ENCODE results near the gene LEFTY1. TPM values are rescaled to one million over a fixed set of nuclear protein-coding genes. Genes with fewer than 3 reads are reported as not detected.

LEFTY1 gene
- total and polyA plus RNA-seq, 2 donors (not counting 1 experiment from before 2014, with no cell fraction given), result 0.07 TPM; not detected in 1

- CTCF ChIA-PET, result interaction anchor here (0.5 kb wide), 1 partner anchor 26 kb away, joined by 4 read pairs; no protein-coding TSS in a partner anchor
Observed at GRCh38 chr1:225885336-225885735, 3.6 kb downstream of the LEFTY1 start.

GRCh38 chr1:225883616-225884265 lies 5.2 kb downstream of the LEFTY1 start:
- no peaks in the 10 kb centered on the region for H3K9me3 ChIP-seq (ENCODE audit: control extremely low read depth in 1 of 3, control insufficient read depth in 2 of 3, insufficient read depth in 1 of 3, low read length in 2 of 3)
- WGBS (ENCODE audit: insufficient coverage), result 91% methylated on average over 4 of the region's 11 CpGs
- Mint-ChIP-seq H3K4me3 (peak overlapping the region; percentile 67), H3K4me1 (peaks cover 36% of the 10 kb centered on the region), H3K27ac (peak overlapping the region; percentile 33), H3K9me3 (ENCODE audit: insufficient read depth) (no peaks in the 10 kb centered on the region), H3K27me3 (peaks cover 3% of the 10 kb centered on the region)
- H3K4me3 ChIP-seq (ENCODE audit: control extremely low read depth in 1 of 5, extremely low read depth in 1 of 5, insufficient read depth in 1 of 5, low read depth in 2 of 5, low read length in 4 of 5), result no peak overlapping the region
- DNase-seq, result no peak
- H3K79me2 ChIP-seq (ENCODE audit: control insufficient read depth, insufficient read depth, low read length), result peaks cover 48% of the 10 kb centered on the region
- H3K4me2 ChIP-seq (replicated peaks; ENCODE audit: low read depth, low read length, poor library complexity, severe bottlenecking), result peak overlapping the region; percentile 19
- peaks cover 26 to 36% of the 10 kb centered on the region in 2 donors for H3K4me1 ChIP-seq (ENCODE audit: control insufficient read depth in 2 of 2, insufficient read depth in 2 of 2, low read length in 2 of 2)
- intact Hi-C loops (cut with micrococcal nuclease), result loop anchor here (2.0 to 5.0 kb wide), 2 partner anchors 35 to 39 kb away; partner anchors contain the start of gene PYCR2
- TF ChIP-seq EZH2 (IDR thresholded peaks at IDR 0.05; ENCODE audit: borderline replicate concordance, insufficient read depth, low read depth, low read length, poor library complexity, severe bottlenecking), result no peak
- TF ChIP-seq, protein P1, sequence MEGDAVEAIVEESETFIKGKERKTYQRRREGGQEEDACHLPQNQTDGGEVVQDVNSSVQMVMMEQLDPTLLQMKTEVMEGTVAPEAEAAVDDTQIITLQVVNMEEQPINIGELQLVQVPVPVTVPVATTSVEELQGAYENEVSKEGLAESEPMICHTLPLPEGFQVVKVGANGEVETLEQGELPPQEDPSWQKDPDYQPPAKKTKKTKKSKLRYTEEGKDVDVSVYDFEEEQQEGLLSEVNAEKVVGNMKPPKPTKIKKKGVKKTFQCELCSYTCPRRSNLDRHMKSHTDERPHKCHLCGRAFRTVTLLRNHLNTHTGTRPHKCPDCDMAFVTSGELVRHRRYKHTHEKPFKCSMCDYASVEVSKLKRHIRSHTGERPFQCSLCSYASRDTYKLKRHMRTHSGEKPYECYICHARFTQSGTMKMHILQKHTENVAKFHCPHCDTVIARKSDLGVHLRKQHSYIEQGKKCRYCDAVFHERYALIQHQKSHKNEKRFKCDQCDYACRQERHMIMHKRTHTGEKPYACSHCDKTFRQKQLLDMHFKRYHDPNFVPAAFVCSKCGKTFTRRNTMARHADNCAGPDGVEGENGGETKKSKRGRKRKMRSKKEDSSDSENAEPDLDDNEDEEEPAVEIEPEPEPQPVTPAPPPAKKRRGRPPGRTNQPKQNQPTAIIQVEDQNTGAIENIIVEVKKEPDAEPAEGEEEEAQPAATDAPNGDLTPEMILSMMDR (IDR thresholded peaks at IDR 0.05), result no peak
- ChIA-PET POLR2A (interaction anchor here (0.7 to 3.3 kb wide), 7 partner anchors 12 to 106 kb away, joined by 4 to 38 read pairs (median 8); partner anchors contain the start of genes PYCR2 and SRP9), CTCF (interaction anchor here (0.6 to 5.7 kb wide), 11 partner anchors 10 to 331 kb away, joined by 3 to 59 read pairs (median 7); partner anchors contain the start of genes PYCR2 and SRP9)
- peaks cover 19% of the 10 kb centered on the region for H4K20me1 ChIP-seq (ENCODE audit: control insufficient read depth, insufficient read depth, low read length, poor library complexity, severe bottlenecking)
- H3K36me3 ChIP-seq (replicated peaks in 1 of 2; ENCODE audit: control extremely low read depth in 1 of 2, control insufficient read depth in 1 of 2, extremely low read depth in 1 of 2, insufficient read depth in 2 of 2, low read length in 1 of 2), result peaks cover 0 to under 1% of the 10 kb centered on the region in 2 experiments
- no peak overlapping the region for H3K27ac ChIP-seq (ENCODE audit: low read length in 2 of 2)
- H3K9ac ChIP-seq (ENCODE audit: low read length), result peak overlapping the region; percentile 88
- no peak for ATAC-seq (ENCODE audit: low read depth)
- no peaks in the 10 kb centered on the region for H3K27me3 ChIP-seq (replicated peaks in 1 of 4; ENCODE audit: control extremely low read depth in 1 of 4, control insufficient read depth in 3 of 4, insufficient read depth in 4 of 4, low read length in 3 of 4)
- H2AFZ ChIP-seq (ENCODE audit: insufficient read depth, low read depth, low read length, poor library complexity, severe bottlenecking), result peak overlapping the region; percentile 89

More at GRCh38 chr1:225885336-225885735, 3.6 kb downstream of the LEFTY1 start:
- no peaks in the 10 kb centered on the region for H3K36me3 ChIP-seq (replicated peaks in 1 of 2; ENCODE audit: control extremely low read depth in 1 of 2, control insufficient read depth in 1 of 2, extremely low read depth in 1 of 2, insufficient read depth in 2 of 2, low read length in 1 of 2)
- no peak overlapping the region for H3K4me3 ChIP-seq (ENCODE audit: control extremely low read depth in 1 of 5, extremely low read depth in 1 of 5, insufficient read depth in 1 of 5, low read depth in 2 of 5, low read length in 4 of 5)
- intact Hi-C loops (cut with micrococcal nuclease), result no loop called here
- DNase-seq (no peak), ATAC-seq (ENCODE audit: low read depth) (no peak)
- no peak overlapping the region for H2AFZ ChIP-seq (ENCODE audit: insufficient read depth, low read depth, low read length, poor library complexity, severe bottlenecking)
- Mint-ChIP-seq H3K9me3 (ENCODE audit: insufficient read depth) (no peaks in the 10 kb centered on the region), H3K4me1 (peaks cover 20% of the 10 kb centered on the region), H3K27me3 (peaks cover 3% of the 10 kb centered on the region), H3K4me3 (no peak overlapping the region), H3K27ac (no peak overlapping the region)
- WGBS (ENCODE audit: insufficient coverage), result 89% methylated on average over 6 of the region's 6 CpGs
- peaks cover 10 to 20% of the 10 kb centered on the region in 2 donors for H3K4me1 ChIP-seq (ENCODE audit: control insufficient read depth in 2 of 2, insufficient read depth in 2 of 2, low read length in 2 of 2)
- H3K27ac ChIP-seq (ENCODE audit: low read length in 2 of 2), result no peak overlapping the region
- TF ChIP-seq, protein P1 (IDR thresholded peaks at IDR 0.05), result no peak
- TF ChIP-seq EZH2 (IDR thresholded peaks at IDR 0.05; ENCODE audit: borderline replicate concordance, insufficient read depth, low read depth, low read length, poor library complexity, severe bottlenecking), result no peak
- no peak overlapping the region for H3K9ac ChIP-seq (ENCODE audit: low read length)
- H3K9me3 ChIP-seq (ENCODE audit: control extremely low read depth in 1 of 3, control insufficient read depth in 2 of 3, insufficient read depth in 1 of 3, low read length in 2 of 3), result no peaks in the 10 kb centered on the region
- peaks cover 3% of the 10 kb centered on the region for H4K20me1 ChIP-seq (ENCODE audit: control insufficient read depth, insufficient read depth, low read length, poor library complexity, severe bottlenecking)
- H3K4me2 ChIP-seq (replicated peaks; ENCODE audit: low read depth, low read length, poor library complexity, severe bottlenecking), result no peak overlapping the region
- no peaks in the 10 kb centered on the region for H3K27me3 ChIP-seq (replicated peaks in 1 of 4; ENCODE audit: control extremely low read depth in 1 of 4, control insufficient read depth in 3 of 4, insufficient read depth in 4 of 4, low read length in 3 of 4)
- POLR2A ChIA-PET, result no interaction called here
- H3K79me2 ChIP-seq (ENCODE audit: control insufficient read depth, insufficient read depth, low read length), result peaks cover 32% of the 10 kb centered on the region
